ENCODE data around the gene TJP1. TPM values are rescaled to one million over a fixed set of nuclear protein-coding genes. Genes with fewer than 3 reads are reported as not detected.

Gene TJP1
- total and polyA plus RNA-seq, 2 experiments from 2014 or later: 39.2 to 51.2 TPM

- TF ChIP-seq EZH2 (IDR thresholded peaks at IDR 0.05; ENCODE audit: insufficient read depth, poor library complexity, severe bottlenecking) (no peak), EZH2phosphoT487 (IDR thresholded peaks at IDR 0.05; ENCODE audit: insufficient read depth, low read depth) (no peak)
- no peaks in the 10 kb centered on the region for H3K79me2 ChIP-seq (ENCODE audit: insufficient read depth)
- no peak overlapping the region for H3K4me3 ChIP-seq
- peaks cover 72% of the 10 kb centered on the region for H3K36me3 ChIP-seq (ENCODE audit: low read depth)
- no peak overlapping the region for H3K9ac ChIP-seq
- no peaks in the 10 kb centered on the region for H4K20me1 ChIP-seq (ENCODE audit: insufficient read depth)
- in situ Hi-C loops (cut with MboI): no loop called here
- H3K9me2 ChIP-seq (ENCODE audit: insufficient read depth): no peaks in the 10 kb centered on the region
- H2AFZ ChIP-seq: no peak overlapping the region
- H3K4me1 ChIP-seq (ENCODE audit: insufficient read depth): no peaks in the 10 kb centered on the region
- 53 to 67% methylated on average over 2 of the region's 2 CpGs for WGBS, 2 experiments (ENCODE audit: low coverage in 1 of 2, low lambda C conversion rate in 2 of 2, missing lambda C conversion rate in 2 of 2)
- no peaks in the 10 kb centered on the region for H3K27me3 ChIP-seq (replicated peaks; ENCODE audit: insufficient read depth)
- no peak overlapping the region for H3K4me2 ChIP-seq (ENCODE audit: unreplicated experiment)
- 0 out of 2 replicates have a peak, but pooled peaks cover 4% of the 10 kb centered on the region for H3F3A ChIP-seq (ENCODE audit: insufficient read depth)
- no peaks in the 10 kb centered on the region for H3K9me3 ChIP-seq (ENCODE audit: low read depth)
- no peak for DNase-seq
- H3K27ac ChIP-seq: no peak overlapping the region
These were observed 93.8 kb downstream of the TJP1 start for GRCh38 chr15:29728418-29728817.

- H3K9me3 ChIP-seq (ENCODE audit: low read depth): no peaks in the 10 kb centered on the region
- H2AFZ ChIP-seq: no peak overlapping the region
- peaks cover 71% of the 10 kb centered on the region for H3K36me3 ChIP-seq (ENCODE audit: low read depth)
- H3K79me2 ChIP-seq (ENCODE audit: insufficient read depth): no peaks in the 10 kb centered on the region
- 0 out of 2 replicates have a peak, but pooled peaks cover 4% of the 10 kb centered on the region for H3F3A ChIP-seq (ENCODE audit: insufficient read depth)
- no peak overlapping the region for H3K4me2 ChIP-seq (ENCODE audit: unreplicated experiment)
- H4K20me1 ChIP-seq (ENCODE audit: insufficient read depth): no peaks in the 10 kb centered on the region
- no peak overlapping the region for H3K4me3 ChIP-seq
- WGBS, 2 experiments (ENCODE audit: low coverage in 1 of 2, low lambda C conversion rate in 2 of 2, missing lambda C conversion rate in 2 of 2): 97 to 98% methylated on average over 5 of the region's 5 CpGs
- H3K27ac ChIP-seq: no peak overlapping the region
- TF ChIP-seq EZH2phosphoT487 (IDR thresholded peaks at IDR 0.05; ENCODE audit: insufficient read depth, low read depth) (no peak), EZH2 (IDR thresholded peaks at IDR 0.05; ENCODE audit: insufficient read depth, poor library complexity, severe bottlenecking) (no peak)
- in situ Hi-C loops (cut with MboI): no loop called here
- no peaks in the 10 kb centered on the region for H3K27me3 ChIP-seq (replicated peaks; ENCODE audit: insufficient read depth)
- H3K9ac ChIP-seq: no peak overlapping the region
- no peak for DNase-seq
- no peaks in the 10 kb centered on the region for H3K9me2 ChIP-seq (ENCODE audit: insufficient read depth)
- no peaks in the 10 kb centered on the region for H3K4me1 ChIP-seq (ENCODE audit: insufficient read depth)
These were observed 94.4 kb downstream of the TJP1 start for GRCh38 chr15:29727871-29728270.

- Histone ChIP-seq H3K9me3 (ENCODE audit: low read depth) (no peaks in the 10 kb centered on the region), H3K79me2 (ENCODE audit: insufficient read depth) (no peaks in the 10 kb centered on the region; the same call in 1 of the 2 replicates), H3K4me2 (ENCODE audit: unreplicated experiment) (no peak overlapping the region), H3K27ac (no peak overlapping the region), H3K27me3 (replicated peaks; ENCODE audit: insufficient read depth) (no peaks in the 10 kb centered on the region), H3K9me2 (ENCODE audit: insufficient read depth) (no peaks in the 10 kb centered on the region), H3F3A (ENCODE audit: insufficient read depth) (no peaks in the 10 kb centered on the region), H3K9ac (no peak overlapping the region), H3K4me3 (no peak overlapping the region), H3K4me1 (ENCODE audit: insufficient read depth) (no peaks in the 10 kb centered on the region), H3K36me3 (ENCODE audit: low read depth) (peaks cover 72% of the 10 kb centered on the region), H4K20me1 (ENCODE audit: insufficient read depth) (no peaks in the 10 kb centered on the region), H2AFZ (no peak overlapping the region)
- DNase-seq: no peak
- WGBS, 2 experiments (ENCODE audit: low coverage in 1 of 2, low lambda C conversion rate in 2 of 2, missing lambda C conversion rate in 2 of 2): 99% methylated on average over 7 of the region's 7 CpGs
- in situ Hi-C loops (cut with MboI): no loop called here
- TF ChIP-seq EZH2phosphoT487 (IDR thresholded peaks at IDR 0.05; ENCODE audit: insufficient read depth, low read depth): no peak
- TF ChIP-seq EZH2 (IDR thresholded peaks at IDR 0.05; ENCODE audit: insufficient read depth, poor library complexity, severe bottlenecking): no peak
These were observed 95.7 kb downstream of the TJP1 start for GRCh38 chr15:29726553-29726952.

- no peaks in the 10 kb centered on the region for H3F3A ChIP-seq (ENCODE audit: insufficient read depth)
- no peak for DNase-seq
- no peaks in the 10 kb centered on the region for H3K27me3 ChIP-seq (replicated peaks; ENCODE audit: insufficient read depth)
- no peak overlapping the region for H3K9ac ChIP-seq
- no peak overlapping the region for H2AFZ ChIP-seq
- H3K4me2 ChIP-seq (ENCODE audit: unreplicated experiment): no peak overlapping the region
- no peak overlapping the region for H3K4me3 ChIP-seq
- H3K79me2 ChIP-seq (ENCODE audit: insufficient read depth): no peaks in the 10 kb centered on the region; the same call in 1 of the 2 replicates
- H3K9me2 ChIP-seq (ENCODE audit: insufficient read depth): no peaks in the 10 kb centered on the region
- peaks cover 88% of the 10 kb centered on the region for H3K36me3 ChIP-seq (ENCODE audit: low read depth)
- H3K4me1 ChIP-seq (ENCODE audit: insufficient read depth): no peaks in the 10 kb centered on the region
- H3K9me3 ChIP-seq (ENCODE audit: low read depth): no peaks in the 10 kb centered on the region
- WGBS, 2 experiments (ENCODE audit: low coverage in 1 of 2, low lambda C conversion rate in 2 of 2, missing lambda C conversion rate in 2 of 2): 96 to 100% methylated on average over 3 of the region's 3 CpGs
- TF ChIP-seq EZH2 (IDR thresholded peaks at IDR 0.05; ENCODE audit: insufficient read depth, poor library complexity, severe bottlenecking): no peak
- TF ChIP-seq EZH2phosphoT487 (IDR thresholded peaks at IDR 0.05; ENCODE audit: insufficient read depth, low read depth): no peak
- H3K27ac ChIP-seq: no peak overlapping the region
- in situ Hi-C loops (cut with MboI): no loop called here
- no peaks in the 10 kb centered on the region for H4K20me1 ChIP-seq (ENCODE audit: insufficient read depth)
These were observed 98.2 kb downstream of the TJP1 start for GRCh38 chr15:29724026-29724425.

- Histone ChIP-seq H3K4me1 (ENCODE audit: insufficient read depth) (no peaks in the 10 kb centered on the region), H3F3A (ENCODE audit: insufficient read depth) (no peaks in the 10 kb centered on the region), H3K36me3 (ENCODE audit: low read depth) (peaks cover 75% of the 10 kb centered on the region), H3K9ac (no peak overlapping the region), H4K20me1 (ENCODE audit: insufficient read depth) (0 out of 2 replicates have a peak, but pooled peaks cover 2% of the 10 kb centered on the region), H3K4me2 (ENCODE audit: unreplicated experiment) (no peak overlapping the region), H3K79me2 (ENCODE audit: insufficient read depth) (no peaks in the 10 kb centered on the region), H3K4me3 (no peak overlapping the region), H3K9me2 (ENCODE audit: insufficient read depth) (no peaks in the 10 kb centered on the region), H3K27ac (no peak overlapping the region), H2AFZ (no peak overlapping the region), H3K9me3 (ENCODE audit: low read depth) (no peaks in the 10 kb centered on the region), H3K27me3 (replicated peaks; ENCODE audit: insufficient read depth) (no peaks in the 10 kb centered on the region)
- in situ Hi-C loops (cut with MboI): no loop called here
- no peak for TF ChIP-seq EZH2phosphoT487 (IDR thresholded peaks at IDR 0.05; ENCODE audit: insufficient read depth, low read depth)
- no peak for TF ChIP-seq EZH2 (IDR thresholded peaks at IDR 0.05; ENCODE audit: insufficient read depth, poor library complexity, severe bottlenecking)
- DNase-seq: no peak
These were observed 108.5 kb downstream of the TJP1 start for GRCh38 chr15:29713784-29714183.

Measured in GM23248 (cell line).